K562 (cell line): Measurements from ENCODE around the gene NUBPL. TPM values are rescaled to one million over a fixed set of nuclear protein-coding genes. Genes with fewer than 3 reads are reported as not detected.

Experiments
- CEBPB ChIP-seq: fragments of 450-650 bp; IDR thresholded peaks from 2 replicates; pipeline ENCODE4 v1.6.1; 2016; ENCODE audit warnings: missing genetic modification characterization, missing compliant biosample characterization
- FOXK1 ChIP-seq: sonication (generic); formaldehyde crosslinking; IDR thresholded peaks from 2 replicates; pipeline ENCODE4 v1.8.0; 2022; ENCODE audit warnings: missing genetic modification reagents, mild to moderate bottlenecking, borderline replicate concordance
- MCM5 ChIP-seq: fragments of 450-650 bp; IDR thresholded peaks from 2 replicates; pipeline ENCODE4 v1.6.1; 2016; ENCODE audit warnings: low read depth
- MEF2A ChIP-seq: IDR thresholded peaks from 2 replicates; pipeline ENCODE4 v1.6.1; 2011; ENCODE audit warnings: low read depth, mild to moderate bottlenecking, low read length, moderate library complexity; ENCODE audit not compliant: control insufficient read depth
- NCOA4 ChIP-seq: fragments of 450-650 bp; IDR thresholded peaks from 2 replicates; pipeline ENCODE4 v1.6.1; 2018; ENCODE audit warnings: mild to moderate bottlenecking; ENCODE audit not compliant: partially characterized antibody
- PHF8 ChIP-seq: fragments of 200-600 bp; sonication (generic); IDR thresholded peaks from 2 replicates; pipeline ENCODE4 v1.6.1; 2012; ENCODE audit warnings: mixed run types, mild to moderate bottlenecking, inconsistent platforms, low read length, moderate library complexity, borderline replicate concordance
- POLR2H ChIP-seq: IDR thresholded peaks from 2 replicates; pipeline ENCODE4 v1.6.1; 2016; ENCODE audit warnings: missing genetic modification characterization, low read depth, mild to moderate bottlenecking, control low read depth, missing compliant biosample characterization, moderate library complexity
- PTRF ChIP-seq: fragments of 450-650 bp; IDR thresholded peaks from 2 replicates; pipeline ENCODE4 v1.6.1; 2016; ENCODE audit warnings: mild to moderate bottlenecking, missing genetic modification characterization, missing compliant biosample characterization
- SETDB1 ChIP-seq: IDR thresholded peaks from one replicate; pipeline ENCODE4 v1.6.1; 2012; ENCODE audit warnings: low read length, control low read depth, inconsistent platforms
- ZBED1 ChIP-seq: IDR thresholded peaks from 2 replicates; pipeline ENCODE4 v1.6.1; 2014
- polyA plus RNA-seq, 8 experiments: library from polyadenylated mRNA; depleted of rRNA in 4 of 8; stranded (reverse) in 5 of 8; unstranded in 3 of 8; fragments of >200 nt; fragmentation: Nextera tagmentation in 2 of 8; fragmentation: Illumina TruSeq in 1 of 8; extraction: Ambion mirVana in 2 of 8; extraction: Trizol in 1 of 8; gene quantifications; 2 replicates each; pipeline versions ENCODE4 v1.2.1 to v1.2.3, GENCODE V29; 2011 to 2014; ENCODE audit warnings: inconsistent platforms in 1 of 8, missing spikeins in 1 of 8
- total RNA-seq, 7 experiments: library from RNA; depleted of rRNA in 6 of 7; stranded (reverse); fragments of >200 nt in 6 of 7; fragmentation: Illumina TruSeq in 2 of 7; extraction: Trizol in 2 of 7; gene quantifications; 2 replicates each; pipeline versions ENCODE4 v1.2.1 to v1.2.3, GENCODE V29; 2011 to 2021; ENCODE audit warnings: low replicate concordance in 1 of 7
- TF ChIP-seq, protein P1 (sequence below), 3 experiments: fragments of 200-800 bp in 1 of 3; fragments of 250-450 bp in 1 of 3; fragments of 450-650 bp in 1 of 3; sonication (Bioruptor Pico) in 1 of 3; sonication (Bioruptor generic) in 1 of 3; formaldehyde crosslinking in 1 of 3; IDR thresholded peaks; 2 replicates each; pipeline versions ENCODE4 v1.6.1 to v1.8.0; 2016 to 2022; ENCODE audit warnings: mild to moderate bottlenecking in 2 of 3, missing genetic modification characterization in 2 of 3, missing compliant biosample characterization in 1 of 3, moderate library complexity in 1 of 3
- TF ChIP-seq, protein P2 (sequence below): fragments of 200-800 bp; sonication (Bioruptor generic); IDR thresholded peaks from 2 replicates; pipeline ENCODE4 v1.6.1; 2017; ENCODE audit warnings: missing genetic modification characterization, missing compliant biosample characterization
- TF ChIP-seq, protein P3 (sequence below): fragments of 250-450 bp; sonication (Bioruptor Pico); IDR thresholded peaks from 2 replicates; pipeline ENCODE4 v1.8.0; 2021; ENCODE audit warnings: mild to moderate bottlenecking, moderate library complexity
- TF ChIP-seq, protein P4 (sequence below): fragments of 200-400 bp; formaldehyde crosslinking; IDR thresholded peaks from 2 replicates; pipeline ENCODE4 v1.6.1; 2017; ENCODE audit warnings: mild to moderate bottlenecking, low read depth, low read length, moderate library complexity
- TF ChIP-seq, protein P5 (sequence below): fragments of 250-450 bp; sonication (Bioruptor Pico); IDR thresholded peaks from 2 replicates; pipeline ENCODE4 v1.6.1; 2021; ENCODE audit warnings: mild to moderate bottlenecking
- TF ChIP-seq, protein P6 (sequence below): fragments of 450-650 bp; formaldehyde crosslinking; IDR thresholded peaks from 2 replicates; pipeline ENCODE4 v1.4.0; 2020; ENCODE audit warnings: mild to moderate bottlenecking, moderate library complexity

NUBPL gene
- total and polyA plus RNA-seq, 9 of the 15 experiments (the other 6 are each of a cell fraction or from before 2014, with no cell fraction given) = 3.2 to 8.7 (median 6.1) TPM

DNA sequence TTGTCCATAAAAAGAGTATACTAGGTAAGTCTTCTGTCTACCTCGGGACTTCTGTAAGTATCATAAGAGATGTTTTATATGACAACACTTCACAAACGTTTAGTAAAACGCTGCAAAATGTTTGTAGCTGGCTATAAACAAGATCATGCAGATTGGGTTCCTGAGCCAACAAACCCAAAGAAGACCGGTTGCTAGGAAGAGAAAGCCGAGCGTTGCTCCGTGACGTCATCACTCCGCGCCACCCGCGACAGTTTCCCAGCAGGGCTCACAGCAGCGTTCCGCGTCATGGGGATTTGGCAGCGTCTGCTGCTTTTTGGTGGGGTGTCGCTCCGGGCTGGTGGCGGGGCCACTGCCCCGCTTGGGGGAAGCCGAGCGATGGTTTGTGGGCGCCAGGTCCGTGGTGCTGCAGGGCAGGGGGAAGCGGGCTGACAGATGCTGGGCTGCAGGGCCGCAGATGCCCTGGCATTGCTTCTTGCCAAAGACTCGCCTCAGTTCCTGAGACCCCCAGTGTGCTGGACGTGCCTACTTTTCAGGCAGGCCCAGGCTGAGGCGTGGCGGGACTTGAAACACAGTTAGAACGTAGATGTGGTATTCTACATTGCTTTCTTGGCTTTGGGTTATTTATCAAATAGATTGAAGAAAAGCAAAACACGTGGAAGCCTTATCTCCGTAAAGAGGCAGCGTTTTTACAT is at the start of gene NUBPL (continued):
- TF ChIP-seq, protein P1, sequence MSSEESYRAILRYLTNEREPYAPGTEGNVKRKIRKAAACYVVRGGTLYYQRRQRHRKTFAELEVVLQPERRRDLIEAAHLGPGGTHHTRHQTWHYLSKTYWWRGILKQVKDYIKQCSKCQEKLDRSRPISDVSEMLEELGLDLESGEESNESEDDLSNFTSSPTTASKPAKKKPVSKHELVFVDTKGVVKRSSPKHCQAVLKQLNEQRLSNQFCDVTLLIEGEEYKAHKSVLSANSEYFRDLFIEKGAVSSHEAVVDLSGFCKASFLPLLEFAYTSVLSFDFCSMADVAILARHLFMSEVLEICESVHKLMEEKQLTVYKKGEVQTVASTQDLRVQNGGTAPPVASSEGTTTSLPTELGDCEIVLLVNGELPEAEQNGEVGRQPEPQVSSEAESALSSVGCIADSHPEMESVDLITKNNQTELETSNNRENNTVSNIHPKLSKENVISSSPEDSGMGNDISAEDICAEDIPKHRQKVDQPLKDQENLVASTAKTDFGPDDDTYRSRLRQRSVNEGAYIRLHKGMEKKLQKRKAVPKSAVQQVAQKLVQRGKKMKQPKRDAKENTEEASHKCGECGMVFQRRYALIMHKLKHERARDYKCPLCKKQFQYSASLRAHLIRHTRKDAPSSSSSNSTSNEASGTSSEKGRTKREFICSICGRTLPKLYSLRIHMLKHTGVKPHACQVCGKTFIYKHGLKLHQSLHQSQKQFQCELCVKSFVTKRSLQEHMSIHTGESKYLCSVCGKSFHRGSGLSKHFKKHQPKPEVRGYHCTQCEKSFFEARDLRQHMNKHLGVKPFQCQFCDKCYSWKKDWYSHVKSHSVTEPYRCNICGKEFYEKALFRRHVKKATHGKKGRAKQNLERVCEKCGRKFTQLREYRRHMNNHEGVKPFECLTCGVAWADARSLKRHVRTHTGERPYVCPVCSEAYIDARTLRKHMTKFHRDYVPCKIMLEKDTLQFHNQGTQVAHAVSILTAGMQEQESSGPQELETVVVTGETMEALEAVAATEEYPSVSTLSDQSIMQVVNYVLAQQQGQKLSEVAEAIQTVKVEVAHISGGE (CRISPR knock-in tag; IDR thresholded peaks at IDR 0.05) = no peak
- peak; percentile 96 for TF ChIP-seq PHF8
- TF ChIP-seq FOXK1 (CRISPR knock-in tag) = 0 out of 2 replicates have a peak, but pooled peaks have one; percentile 35
- no peak for TF ChIP-seq MCM5
- TF ChIP-seq, protein P2, sequence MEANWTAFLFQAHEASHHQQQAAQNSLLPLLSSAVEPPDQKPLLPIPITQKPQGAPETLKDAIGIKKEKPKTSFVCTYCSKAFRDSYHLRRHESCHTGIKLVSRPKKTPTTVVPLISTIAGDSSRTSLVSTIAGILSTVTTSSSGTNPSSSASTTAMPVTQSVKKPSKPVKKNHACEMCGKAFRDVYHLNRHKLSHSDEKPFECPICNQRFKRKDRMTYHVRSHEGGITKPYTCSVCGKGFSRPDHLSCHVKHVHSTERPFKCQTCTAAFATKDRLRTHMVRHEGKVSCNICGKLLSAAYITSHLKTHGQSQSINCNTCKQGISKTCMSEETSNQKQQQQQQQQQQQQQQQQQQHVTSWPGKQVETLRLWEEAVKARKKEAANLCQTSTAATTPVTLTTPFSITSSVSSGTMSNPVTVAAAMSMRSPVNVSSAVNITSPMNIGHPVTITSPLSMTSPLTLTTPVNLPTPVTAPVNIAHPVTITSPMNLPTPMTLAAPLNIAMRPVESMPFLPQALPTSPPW = peak; percentile 18; the same call in 1 of the 2 replicates
- peak; percentile 52; the same call in 1 of the 2 replicates for TF ChIP-seq POLR2H
- TF ChIP-seq NCOA4 = no peak
- TF ChIP-seq, protein P3, sequence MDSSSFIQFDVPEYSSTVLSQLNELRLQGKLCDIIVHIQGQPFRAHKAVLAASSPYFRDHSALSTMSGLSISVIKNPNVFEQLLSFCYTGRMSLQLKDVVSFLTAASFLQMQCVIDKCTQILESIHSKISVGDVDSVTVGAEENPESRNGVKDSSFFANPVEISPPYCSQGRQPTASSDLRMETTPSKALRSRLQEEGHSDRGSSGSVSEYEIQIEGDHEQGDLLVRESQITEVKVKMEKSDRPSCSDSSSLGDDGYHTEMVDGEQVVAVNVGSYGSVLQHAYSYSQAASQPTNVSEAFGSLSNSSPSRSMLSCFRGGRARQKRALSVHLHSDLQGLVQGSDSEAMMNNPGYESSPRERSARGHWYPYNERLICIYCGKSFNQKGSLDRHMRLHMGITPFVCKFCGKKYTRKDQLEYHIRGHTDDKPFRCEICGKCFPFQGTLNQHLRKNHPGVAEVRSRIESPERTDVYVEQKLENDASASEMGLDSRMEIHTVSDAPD (CRISPR knock-in tag) = no peak
- no peak for TF ChIP-seq PTRF (tag)
- no peak for TF ChIP-seq ZBED1
- TF ChIP-seq, protein P4, sequence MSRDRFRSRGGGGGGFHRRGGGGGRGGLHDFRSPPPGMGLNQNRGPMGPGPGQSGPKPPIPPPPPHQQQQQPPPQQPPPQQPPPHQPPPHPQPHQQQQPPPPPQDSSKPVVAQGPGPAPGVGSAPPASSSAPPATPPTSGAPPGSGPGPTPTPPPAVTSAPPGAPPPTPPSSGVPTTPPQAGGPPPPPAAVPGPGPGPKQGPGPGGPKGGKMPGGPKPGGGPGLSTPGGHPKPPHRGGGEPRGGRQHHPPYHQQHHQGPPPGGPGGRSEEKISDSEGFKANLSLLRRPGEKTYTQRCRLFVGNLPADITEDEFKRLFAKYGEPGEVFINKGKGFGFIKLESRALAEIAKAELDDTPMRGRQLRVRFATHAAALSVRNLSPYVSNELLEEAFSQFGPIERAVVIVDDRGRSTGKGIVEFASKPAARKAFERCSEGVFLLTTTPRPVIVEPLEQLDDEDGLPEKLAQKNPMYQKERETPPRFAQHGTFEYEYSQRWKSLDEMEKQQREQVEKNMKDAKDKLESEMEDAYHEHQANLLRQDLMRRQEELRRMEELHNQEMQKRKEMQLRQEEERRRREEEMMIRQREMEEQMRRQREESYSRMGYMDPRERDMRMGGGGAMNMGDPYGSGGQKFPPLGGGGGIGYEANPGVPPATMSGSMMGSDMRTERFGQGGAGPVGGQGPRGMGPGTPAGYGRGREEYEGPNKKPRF = no peak
- peak; percentile 71 for TF ChIP-seq SETDB1
- TF ChIP-seq, protein P5, sequence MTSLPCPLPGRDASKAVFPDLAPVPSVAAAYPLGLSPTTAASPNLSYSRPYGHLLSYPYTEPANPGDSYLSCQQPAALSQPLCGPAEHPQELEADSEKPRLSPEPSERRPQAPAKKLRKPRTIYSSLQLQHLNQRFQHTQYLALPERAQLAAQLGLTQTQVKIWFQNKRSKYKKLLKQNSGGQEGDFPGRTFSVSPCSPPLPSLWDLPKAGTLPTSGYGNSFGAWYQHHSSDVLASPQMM (CRISPR knock-in tag) = no peak
- TF ChIP-seq, protein P6, sequence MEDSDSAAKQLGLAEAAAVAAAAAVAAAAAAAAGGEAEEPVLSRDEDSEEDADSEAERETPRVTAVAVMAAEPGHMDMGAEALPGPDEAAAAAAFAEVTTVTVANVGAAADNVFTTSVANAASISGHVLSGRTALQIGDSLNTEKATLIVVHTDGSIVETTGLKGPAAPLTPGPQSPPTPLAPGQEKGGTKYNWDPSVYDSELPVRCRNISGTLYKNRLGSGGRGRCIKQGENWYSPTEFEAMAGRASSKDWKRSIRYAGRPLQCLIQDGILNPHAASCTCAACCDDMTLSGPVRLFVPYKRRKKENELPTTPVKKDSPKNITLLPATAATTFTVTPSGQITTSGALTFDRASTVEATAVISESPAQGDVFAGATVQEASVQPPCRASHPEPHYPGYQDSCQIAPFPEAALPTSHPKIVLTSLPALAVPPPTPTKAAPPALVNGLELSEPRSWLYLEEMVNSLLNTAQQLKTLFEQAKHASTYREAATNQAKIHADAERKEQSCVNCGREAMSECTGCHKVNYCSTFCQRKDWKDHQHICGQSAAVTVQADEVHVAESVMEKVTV (CRISPR knock-in tag) = no peak
- TF ChIP-seq MEF2A = no peak
- TF ChIP-seq CEBPB = no peak
